Right cardiac atrium (tissue), 5 donors: ENCODE data around the gene ENTPD8. TPM values are rescaled to one million over a fixed set of nuclear protein-coding genes. Genes with fewer than 3 reads are reported as not detected.
A peak's percentile ranks its signal among the peaks of the same experiment; 100 is the strongest.
"Not testable (repeated sequence)": the region's sequence is repeated elsewhere in the genome, so short reads cannot be mapped to it uniquely, and the experiment has no call there.

ENCODE experiments used
- ATAC-seq, 2 donors: fragments of 200-7000 bp; cut with Tn5 transposase; one replicate each; pipeline versions ENCODE4 v1.8.0 to v1.9.1; 2020; ENCODE audit warnings: moderate library complexity in 2 of 2, mild to moderate bottlenecking in 1 of 2
- DNase-seq, 3 donors: peaks; one replicate each; pipeline ENCODE4 v3.0.0-alpha.2; 2020
- H3K27ac ChIP-seq: one replicate; pipeline ENCODE4 v1.5.1; 2013; ENCODE audit warnings: mild to moderate bottlenecking, low read length, control low read depth, moderate library complexity
- H3K27me3 ChIP-seq: one replicate; pipeline ENCODE4 v1.6.1; 2013; ENCODE audit not compliant: control insufficient read depth, insufficient read depth
- H3K4me1 ChIP-seq: one replicate; pipeline ENCODE4 v1.6.1; 2013; ENCODE audit warnings: low read length; ENCODE audit not compliant: control insufficient read depth, insufficient read depth
- H3K4me3 ChIP-seq: one replicate; pipeline ENCODE4 v1.5.1; 2013; ENCODE audit warnings: low read length, control low read depth
- H3K9me3 ChIP-seq: one replicate; pipeline ENCODE4 v1.6.1; 2013; ENCODE audit warnings: low read length; ENCODE audit not compliant: control insufficient read depth
- WGBS: extraction: QIAGEN DNeasy Blood & Tissue Kit; methylation state at CpG from one replicate; pipeline ENCODE4 v1.1.7; 2013; 5-methylcytosine and 5-hydroxymethylcytosine counted together
- intact Hi-C, 4 donors: fragments of 100-400 bp; cut with DNase I; formaldehyde crosslinking; loops; one replicate each; pipeline versions ENCODE4 v1.11.0 to v1.14.0; 2022 to 2023
- polyA plus RNA-seq: library from polyadenylated mRNA; stranded (reverse); fragments of 200-250 nt; gene quantifications from one replicate; pipeline ENCODE4 v1.2.3, GENCODE V29; 2013
- total RNA-seq, 4 donors: library from RNA; stranded (reverse); fragmentation: NEBNext Ultra II Directional; extraction: Animal tissue kit (Norgen Biotek cat#: 25700); gene quantifications; one replicate each; pipeline ENCODE4 v1.2.1, GENCODE V29; 2021
- donor health status: healthy with polysubstance abuse.
- donor health status: DM: no; HTN: yes; CAD: no.
- donor health status: DM: no; HTN: no; CAD: no.
- donor health status: DM: no; HTN: yes; CAD: no; lungs with severe emphysema.
- donor health status: DM: yes; HTN: yes; CAD: no.

Gene ENTPD8
- total and polyA plus RNA-seq, 5 donors = not detected

- ATAC-seq = no peak
- H3K4me1 ChIP-seq = no peaks in the 10 kb centered on the region
- no peak overlapping the region for H3K4me3 ChIP-seq
- intact Hi-C loops = no loop called here
- 80% methylated on average over 12 of the region's 12 CpGs for WGBS
- H3K9me3 ChIP-seq = no peaks in the 10 kb centered on the region
- peak in 2 of 3 donors; percentile 16 to 41 for DNase-seq
- H3K27me3 ChIP-seq = no peaks in the 10 kb centered on the region
- H3K27ac ChIP-seq = no peak overlapping the region
These were observed 15.1 kb upstream of the ENTPD8 start for GRCh38 chr9:137456061-137456863.

GRCh38 chr9:137455359-137455991 lies 14.3 kb upstream of the ENTPD8 start:
- Histone ChIP-seq H3K4me3 (no peak overlapping the region), H3K27me3 (no peaks in the 10 kb centered on the region), H3K4me1 (no peaks in the 10 kb centered on the region), H3K9me3 (no peaks in the 10 kb centered on the region), H3K27ac (no peak overlapping the region)
- intact Hi-C loops = no loop called here
- DNase-seq = peak; percentile 14 to 37 (median 32)
- ATAC-seq = no peak
- WGBS = 86% methylated on average over 18 of the region's 18 CpGs

- ATAC-seq (peak; percentile 1 to 15), DNase-seq (peak; percentile 50 to 77 (median 73))
- 51% methylated on average over 30 of the region's 30 CpGs for WGBS
- H3K9me3 ChIP-seq = no peaks in the 10 kb centered on the region
- intact Hi-C loops = no loop called here
- H3K4me1 ChIP-seq = no peaks in the 10 kb centered on the region
- peak overlapping the region; percentile 16 for H3K27ac ChIP-seq
- H3K27me3 ChIP-seq = no peaks in the 10 kb centered on the region
- peak overlapping the region; percentile 54 for H3K4me3 ChIP-seq
These were observed 13.6 kb upstream of the ENTPD8 start for GRCh38 chr9:137454597-137455358.

DNA sequence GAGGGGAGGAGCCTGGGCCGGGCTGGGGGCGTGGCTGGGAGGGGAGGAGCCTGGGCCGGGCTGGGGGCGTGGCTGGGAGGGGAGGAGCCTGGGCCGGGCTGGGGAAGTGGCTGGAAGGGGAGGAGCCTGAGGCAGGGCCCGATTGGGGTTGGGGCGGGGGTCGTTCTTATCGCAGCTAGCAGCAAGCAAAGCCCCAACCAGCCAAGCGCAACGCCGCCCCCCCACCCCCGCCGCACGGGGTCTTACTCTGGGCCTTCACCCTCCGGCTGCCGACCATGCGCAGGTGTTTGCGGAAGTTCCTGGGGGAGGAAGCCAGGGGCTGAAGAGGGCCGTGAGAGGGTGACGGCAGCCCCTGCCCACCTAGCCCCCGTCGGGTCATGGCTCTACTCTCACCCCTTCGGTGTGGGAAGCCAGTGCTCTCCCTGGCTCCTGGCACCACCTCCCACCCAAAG lies 13.0 kb upstream of the ENTPD8 start:
- WGBS = 20% methylated on average over 21 of the region's 24 CpGs
- no peaks in the 10 kb centered on the region for H3K4me1 ChIP-seq
- no peaks in the 10 kb centered on the region for H3K9me3 ChIP-seq
- peak overlapping the region; percentile 54 for H3K4me3 ChIP-seq
- H3K27me3 ChIP-seq = no peaks in the 10 kb centered on the region
- H3K27ac ChIP-seq = peak overlapping the region; percentile 16
- intact Hi-C loops = no loop called here
- ATAC-seq (peak; percentile 30 to 53), DNase-seq (peak; percentile 69 to 89 (median 83))

- H3K4me1 ChIP-seq = no peaks in the 10 kb centered on the region
These were observed 12.5 kb upstream of the ENTPD8 start for GRCh38 chr9:137453643-137454081.

GRCh38 chr9:137452761-137453642 lies 11.8 kb upstream of the ENTPD8 start:
- 83% methylated on average over 43 of the region's 43 CpGs for WGBS
- Histone ChIP-seq H3K27me3 (no peaks in the 10 kb centered on the region), H3K4me3 (no peak overlapping the region), H3K9me3 (no peaks in the 10 kb centered on the region), H3K27ac (no peak overlapping the region), H3K4me1 (no peaks in the 10 kb centered on the region)
- peak; percentile 2 to 3 for ATAC-seq
- peak; percentile 40 to 76 (median 75) for DNase-seq
- intact Hi-C loops = no loop called here

More at GRCh38 chr9:137453643-137454081, 12.5 kb upstream of the ENTPD8 start:
- DNase-seq (peak; percentile 79 to 90 (median 88)), ATAC-seq (peak; percentile 74 to 77)
- no peaks in the 10 kb centered on the region for H3K9me3 ChIP-seq
- H3K27ac ChIP-seq = no peak overlapping the region
- 21% methylated on average over 25 of the region's 25 CpGs for WGBS
- no peaks in the 10 kb centered on the region for H3K27me3 ChIP-seq
- intact Hi-C loops = no loop called here
- H3K4me3 ChIP-seq = peak overlapping the region; percentile 23

GRCh38 chr9:137452006-137452760 lies 11.0 kb upstream of the ENTPD8 start:
- ATAC-seq (no peak), DNase-seq (peak; percentile 13 to 71 (median 25))
- intact Hi-C loops = no loop called here
- WGBS = 92% methylated on average over 17 of the region's 17 CpGs
- no peak overlapping the region for H3K27ac ChIP-seq
- no peaks in the 10 kb centered on the region for H3K4me1 ChIP-seq
- no peaks in the 10 kb centered on the region for H3K27me3 ChIP-seq
- no peaks in the 10 kb centered on the region for H3K9me3 ChIP-seq
- H3K4me3 ChIP-seq = no peak overlapping the region

- H3K9me3 ChIP-seq, H3K27ac ChIP-seq, H3K27me3 ChIP-seq, ATAC-seq, H3K4me1 ChIP-seq, H3K4me3 ChIP-seq, intact Hi-C loops: not testable (repeated sequence)
- peak in 2 of 3 donors; percentile 6 to 35 for DNase-seq
- WGBS = 88% methylated on average over 12 of the region's 31 CpGs
These were observed 10.3 kb upstream of the ENTPD8 start for GRCh38 chr9:137451264-137452005.

- H3K27ac ChIP-seq, intact Hi-C loops, H3K9me3 ChIP-seq, ATAC-seq, H3K27me3 ChIP-seq, H3K4me1 ChIP-seq, H3K4me3 ChIP-seq: not testable (repeated sequence)
- 72% methylated on average over 22 of the region's 24 CpGs for WGBS
- peak; percentile 12 to 50 (median 35) for DNase-seq
These were observed 9.5 kb upstream of the ENTPD8 start for GRCh38 chr9:137450539-137451222.
